Epithelial cell of proximal tubule (primary cell): ENCODE measurements around the gene FERMT3. TPM values are rescaled to one million over a fixed set of nuclear protein-coding genes. Genes with fewer than 3 reads are reported as not detected.

Experiments
- DNase-seq: peaks from one replicate; pipeline ENCODE4 v3.0.0-alpha.2; 2011; ENCODE audit warnings: low read depth
- H3K4me3 ChIP-seq: 2 replicates; pipeline ENCODE4 v1.5.1; 2011; ENCODE audit warnings: low read depth, mild to moderate bottlenecking, low read length
- CTCF ChIP-seq: conservative IDR thresholded peaks from 2 replicates; pipeline ENCODE4 v1.5.1; 2012; ENCODE audit warnings: low read depth, mild to moderate bottlenecking, low read length
- total RNA-seq: library from RNA; depleted of rRNA; stranded (reverse); fragments of >200 nt; gene quantifications from 2 replicates; pipeline ENCODE4 v1.2.3, GENCODE V29; 2015

FERMT3 gene
- total RNA-seq, 1 donor from 2014 or later: 0.29 TPM

DNA sequence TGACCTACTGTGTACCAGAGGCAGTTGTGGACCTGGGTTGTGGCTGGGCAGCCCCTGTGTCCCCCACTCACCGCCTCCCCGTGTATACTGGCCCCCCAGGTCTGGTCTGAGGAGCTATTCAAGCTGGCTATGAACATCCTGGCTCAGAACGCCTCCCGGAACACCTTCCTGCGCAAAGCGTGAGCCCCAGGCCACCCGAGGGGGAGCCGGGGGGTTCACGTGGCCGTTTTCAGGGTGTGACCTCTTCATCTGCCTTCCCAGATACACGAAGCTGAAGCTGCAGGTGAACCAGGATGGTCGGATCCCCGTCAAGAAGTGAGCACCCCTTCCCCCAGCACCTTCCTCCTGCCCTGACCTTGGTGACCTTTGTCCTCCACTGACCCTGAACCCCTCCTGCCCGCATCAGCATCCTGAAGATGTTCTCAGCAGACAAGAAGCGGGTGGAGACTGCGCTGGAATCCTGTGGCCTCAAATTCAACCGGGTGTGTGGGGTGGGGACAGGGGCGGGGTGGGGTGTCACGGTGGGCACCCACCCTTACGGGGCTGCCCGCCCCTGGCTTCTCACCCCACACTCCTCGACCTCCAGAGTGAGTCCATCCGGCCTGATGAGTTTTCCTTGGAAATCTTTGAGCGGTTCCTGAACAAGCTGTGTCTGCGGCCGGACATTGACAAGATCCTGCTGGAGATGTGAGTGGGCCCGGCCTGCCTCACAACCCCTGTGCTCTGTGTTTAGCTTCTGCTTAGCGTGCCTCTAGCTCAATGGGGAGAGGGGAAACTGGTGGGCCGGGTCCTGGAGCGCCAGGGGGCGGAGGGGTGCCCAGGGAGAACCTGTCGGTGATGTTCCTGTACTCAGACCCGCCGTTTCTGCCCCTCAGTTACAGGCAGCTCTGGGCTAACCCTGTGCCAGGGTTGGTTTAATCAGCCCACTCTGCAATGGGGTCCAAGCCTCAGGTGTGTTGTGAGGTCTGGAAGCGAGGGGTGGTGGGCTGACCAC is 48.9 kb downstream of the FERMT3 start:
- TF ChIP-seq CTCF: no peak
- DNase-seq: no peak
- no peak overlapping the region for H3K4me3 ChIP-seq

DNA sequence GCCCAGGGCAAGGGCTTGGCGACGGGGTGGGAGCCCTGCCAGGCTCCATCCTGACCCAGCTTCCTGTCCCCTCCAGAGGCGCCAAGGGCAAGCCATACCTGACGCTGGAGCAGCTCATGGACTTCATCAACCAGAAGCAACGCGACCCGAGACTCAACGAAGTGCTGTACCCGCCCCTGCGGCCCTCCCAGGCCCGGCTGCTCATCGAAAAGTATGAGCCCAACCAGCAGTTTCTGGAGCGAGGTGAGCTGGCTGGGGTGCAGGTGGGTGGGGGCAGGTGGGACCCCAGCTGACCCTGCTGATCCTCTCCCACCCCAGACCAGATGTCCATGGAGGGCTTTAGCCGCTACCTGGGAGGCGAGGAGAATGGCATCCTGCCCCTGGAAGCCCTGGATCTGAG is 49.8 kb downstream of the FERMT3 start:
- TF ChIP-seq CTCF: no peak
- DNase-seq: no peak
- H3K4me3 ChIP-seq: no peak overlapping the region

- DNase-seq: no peak
- no peak for TF ChIP-seq CTCF
- H3K4me3 ChIP-seq: no peak overlapping the region
These were observed 51.8 kb downstream of the FERMT3 start for GRCh38 chr11:64258356-64258755.

DNA sequence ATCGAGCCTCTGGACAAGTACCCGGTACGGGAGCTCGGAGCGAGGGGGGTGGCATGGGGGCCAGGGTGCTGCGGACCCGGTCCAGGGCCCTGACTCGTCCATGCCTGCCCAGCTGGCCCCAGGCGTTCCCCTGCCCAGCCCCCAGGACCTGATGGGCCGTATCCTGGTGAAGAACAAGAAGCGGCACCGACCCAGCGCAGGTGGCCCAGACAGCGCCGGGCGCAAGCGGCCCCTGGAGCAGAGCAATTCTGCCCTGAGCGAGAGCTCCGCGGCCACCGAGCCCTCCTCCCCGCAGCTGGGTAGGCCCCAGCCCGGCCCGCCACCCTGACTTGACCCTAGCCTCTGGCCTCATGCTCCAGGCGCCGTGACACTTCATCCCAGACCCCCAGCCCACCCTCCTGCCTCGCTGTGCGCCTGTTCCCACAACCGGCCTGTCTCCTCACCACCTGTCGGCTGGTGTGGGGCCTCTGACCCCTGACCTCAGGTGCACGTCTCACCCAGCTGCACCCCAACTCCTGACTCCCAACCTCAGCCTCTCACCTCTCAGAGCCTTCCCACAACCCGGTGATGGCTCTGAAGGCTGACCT is 52.5 kb downstream of the FERMT3 start:
- no peak for TF ChIP-seq CTCF
- no peak overlapping the region for H3K4me3 ChIP-seq
- DNase-seq: no peak

- no peak for TF ChIP-seq CTCF
- no peak overlapping the region for H3K4me3 ChIP-seq
- no peak for DNase-seq
These were observed 53.1 kb downstream of the FERMT3 start for GRCh38 chr11:64259533-64260067.

- TF ChIP-seq CTCF: no peak
- no peak overlapping the region for H3K4me3 ChIP-seq
- no peak for DNase-seq
These were observed 53.7 kb downstream of the FERMT3 start for GRCh38 chr11:64260147-64260708.
